Measurements from ENCODE around the gene TNK2.
"Not testable (repeated sequence)": the region's sequence is repeated elsewhere in the genome, so short reads cannot be mapped to it uniquely, and the experiment has no call there.

Gene TNK2

GRCh38 chr3:195850857-195851543 is 57.4 kb downstream of the TNK2 start:
- DNase-seq (ENCODE audit: low spot score) = peak; percentile 95

DNA sequence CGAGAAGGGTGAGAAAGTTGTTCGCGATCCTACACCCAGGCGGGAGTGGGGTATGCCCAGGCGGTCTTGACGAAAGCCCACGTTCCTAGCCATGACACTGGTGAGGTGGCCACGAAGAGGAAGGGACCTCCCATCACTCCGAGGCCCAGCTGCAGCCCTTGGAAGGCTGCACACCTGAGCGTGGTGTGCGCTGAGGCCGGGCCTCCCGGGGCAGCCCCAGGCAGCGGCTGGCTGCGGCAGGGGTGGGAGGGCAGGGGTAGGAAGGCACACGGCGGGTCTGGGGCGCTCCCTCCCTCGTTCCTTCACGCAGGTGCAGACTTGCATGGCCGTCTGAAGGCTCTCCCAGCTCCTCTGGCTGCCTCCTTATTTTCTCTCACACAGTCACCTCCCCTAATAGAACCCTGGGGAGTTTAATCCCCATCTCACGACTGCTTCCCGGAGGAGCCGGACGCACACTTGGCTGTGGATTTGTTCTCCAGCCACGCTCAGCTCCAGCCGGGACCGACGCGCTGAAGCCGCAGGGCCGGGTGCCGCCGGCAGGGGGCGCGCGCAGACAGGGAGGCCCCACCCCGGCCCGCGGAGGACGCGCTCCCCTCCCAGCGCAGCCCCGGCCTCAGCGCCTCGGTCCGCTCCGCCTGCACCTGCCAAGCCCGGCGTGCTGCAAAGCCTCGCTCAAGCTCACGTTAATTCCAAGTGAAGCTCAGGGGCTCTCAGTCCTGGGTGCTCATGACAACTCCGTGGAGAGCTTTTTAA is 58.9 kb downstream of the TNK2 start:
- DNase-seq (ENCODE audit: low spot score) = no peak

DNA sequence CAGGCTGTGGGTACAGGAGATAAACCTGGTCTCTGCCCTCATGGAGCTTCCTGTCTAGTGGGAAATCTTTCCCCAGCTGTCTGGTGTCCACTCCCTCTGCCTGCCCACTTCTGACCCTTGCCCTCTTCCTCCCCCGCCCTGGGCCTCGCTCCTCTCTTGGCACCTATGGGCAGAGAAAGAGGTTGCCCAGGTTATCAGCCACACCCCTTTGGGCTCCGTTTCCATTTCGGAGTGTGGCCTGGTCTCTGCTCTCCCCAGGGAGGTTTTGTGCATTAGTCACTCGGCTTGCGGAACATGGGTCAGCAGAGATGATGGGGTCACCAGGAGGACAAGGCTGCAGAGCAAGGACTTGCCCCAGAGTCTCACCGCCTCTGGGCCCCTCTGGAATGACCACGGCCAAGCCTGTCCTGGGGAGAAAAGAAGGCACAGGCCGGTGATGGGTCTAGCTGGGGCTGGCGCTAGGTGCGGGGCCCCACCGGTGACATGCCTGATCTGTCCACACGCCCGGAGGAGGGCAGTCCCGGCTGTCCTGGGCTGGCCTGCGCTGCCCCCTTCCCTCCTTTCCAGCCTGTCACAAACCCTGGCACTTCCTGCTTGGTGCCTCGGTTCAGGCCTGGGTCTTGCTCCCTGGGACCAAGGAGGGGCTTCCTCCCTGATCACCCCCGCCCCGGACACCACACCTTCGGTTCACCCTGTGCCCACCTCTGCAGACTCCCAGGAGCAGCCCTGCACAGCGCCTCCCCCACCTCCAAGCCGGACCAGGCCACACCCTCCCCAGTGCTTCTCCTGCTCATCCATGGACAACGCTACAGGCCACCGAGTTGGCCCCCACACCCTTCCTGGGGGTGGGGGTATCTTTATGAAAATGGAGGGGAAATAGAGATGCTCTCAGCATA is 61.0 kb downstream of the TNK2 start:
- no peak for DNase-seq (ENCODE audit: low spot score)

- no peak for DNase-seq (ENCODE audit: low spot score)
Measured at GRCh38 chr3:195845483-195845882, 62.9 kb downstream of the TNK2 start.

DNA sequence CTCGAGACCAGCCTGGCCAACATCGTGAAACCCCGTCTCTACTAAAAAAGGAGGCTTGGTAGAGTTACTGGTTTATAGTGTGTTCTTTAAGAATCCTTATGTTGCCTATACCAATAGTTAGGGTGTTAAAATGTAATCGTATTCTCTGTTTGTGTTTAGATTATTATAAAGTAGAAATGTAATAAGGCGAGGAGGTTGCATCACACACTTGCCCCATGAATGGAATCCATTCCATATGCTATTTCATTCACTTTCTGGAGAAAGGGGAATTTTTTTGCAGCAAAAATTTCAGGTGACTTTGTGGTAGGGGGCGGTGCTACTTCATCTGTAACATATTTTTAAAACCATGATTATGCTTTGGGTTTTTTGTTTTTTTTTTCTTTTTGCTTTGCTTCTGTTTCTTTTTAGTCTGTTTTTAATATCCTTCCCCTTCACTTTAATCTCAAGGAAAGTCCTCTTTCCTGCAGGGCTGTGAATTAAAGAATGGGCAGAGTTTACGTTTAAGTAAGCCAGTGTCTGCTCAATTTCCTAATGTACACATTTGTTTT is 63.6 kb downstream of the TNK2 start:
- no peak for DNase-seq (ENCODE audit: low spot score)

GRCh38 chr3:195839260-195840010 is 68.9 kb downstream of the TNK2 start:
- no peak for DNase-seq (ENCODE audit: low spot score)

DNA sequence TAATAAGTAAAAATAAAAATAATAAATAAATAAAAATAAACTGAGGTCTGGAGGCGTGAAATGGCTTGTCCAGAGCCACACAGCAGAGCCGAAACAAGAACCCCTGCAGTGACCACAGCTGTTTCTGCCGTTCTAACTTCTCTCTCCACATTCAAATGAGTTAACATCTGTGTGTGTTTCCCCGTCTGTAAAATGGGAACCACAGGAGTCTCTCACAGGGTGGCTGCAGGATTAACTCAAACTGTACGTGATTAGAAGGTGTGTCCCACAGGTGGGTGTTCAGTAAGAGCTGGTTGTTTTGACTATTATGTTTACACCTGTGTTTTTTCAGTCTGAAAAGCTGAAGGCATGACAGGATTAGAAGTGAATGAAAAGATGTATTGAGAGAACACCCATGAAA is 69.6 kb downstream of the TNK2 start:
- no peak for DNase-seq (ENCODE audit: low spot score)

- no peak for DNase-seq (ENCODE audit: low spot score)
Measured at GRCh38 chr3:195836476-195837135, 71.7 kb downstream of the TNK2 start.

DNA sequence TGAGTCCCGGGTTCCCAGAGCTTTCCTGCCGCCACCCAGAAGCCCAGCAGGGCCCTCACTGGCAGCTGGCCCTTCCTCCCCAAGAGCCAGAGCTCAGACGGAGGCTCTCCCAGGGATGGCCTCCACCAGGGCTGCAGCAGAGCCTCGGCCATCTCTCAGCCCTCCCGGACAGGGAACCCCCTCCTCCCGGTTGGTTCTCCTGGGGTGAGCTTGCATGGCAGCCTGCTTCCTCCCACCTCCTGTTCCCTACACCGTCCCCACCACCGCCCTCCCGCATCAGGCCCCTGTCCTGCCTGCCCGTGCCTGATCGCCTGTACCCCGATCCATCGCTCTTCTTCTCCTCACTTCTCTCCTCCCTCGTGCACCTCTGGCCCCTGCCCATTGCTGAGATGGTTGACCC is 72.6 kb downstream of the TNK2 start:
- no peak for DNase-seq (ENCODE audit: low spot score)

DNA sequence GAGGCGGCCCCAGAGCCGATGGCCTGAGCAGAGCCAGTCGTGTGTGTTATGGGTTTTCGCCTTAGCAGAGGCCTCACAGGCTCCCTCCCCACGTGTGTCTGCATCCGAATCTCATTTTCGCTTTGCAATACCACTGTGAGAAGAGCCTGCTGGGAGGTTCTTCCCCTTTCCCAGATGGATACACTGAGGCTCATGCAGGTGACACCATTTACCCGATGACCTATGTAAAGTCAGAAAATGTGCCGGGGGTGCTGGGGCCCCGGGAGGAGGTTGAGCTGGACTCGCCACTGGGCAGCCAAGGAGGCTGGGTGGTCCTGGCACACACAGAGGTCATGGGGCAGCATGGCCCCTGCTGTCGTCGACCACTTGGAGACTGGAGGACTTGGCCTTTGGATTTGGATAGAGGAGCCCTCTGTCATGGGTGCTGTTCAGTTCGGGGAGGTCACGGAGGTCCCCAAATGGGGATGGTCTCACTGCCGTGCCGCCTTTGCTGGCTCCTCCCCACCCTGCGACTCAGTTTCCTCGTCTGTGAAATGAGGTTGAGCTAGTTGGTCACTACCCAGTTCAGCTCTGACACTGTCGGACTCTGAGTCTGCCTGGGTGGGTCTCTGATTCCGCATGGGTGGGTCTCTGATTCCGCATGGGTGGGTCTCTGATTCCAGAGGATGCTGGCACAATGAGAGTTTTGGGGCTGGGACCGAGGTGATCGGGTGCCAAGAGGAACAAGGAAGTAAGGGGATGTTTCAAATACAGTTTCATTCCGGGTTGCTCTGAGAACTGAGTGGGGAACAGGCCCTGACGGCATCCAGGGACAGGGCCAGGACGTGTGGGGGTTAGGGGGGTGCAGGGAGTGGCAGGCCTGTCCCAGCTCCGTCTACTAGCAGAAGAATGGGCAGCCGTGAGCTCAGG is 73.4 kb downstream of the TNK2 start:
- DNase-seq (ENCODE audit: low spot score) = no peak

GRCh38 chr3:195829897-195830254 is 78.5 kb downstream of the TNK2 start:
- no peak for DNase-seq (ENCODE audit: low spot score)

- DNase-seq (ENCODE audit: low spot score) = no peak
Measured at GRCh38 chr3:195828762-195829161, 79.6 kb downstream of the TNK2 start.

DNA sequence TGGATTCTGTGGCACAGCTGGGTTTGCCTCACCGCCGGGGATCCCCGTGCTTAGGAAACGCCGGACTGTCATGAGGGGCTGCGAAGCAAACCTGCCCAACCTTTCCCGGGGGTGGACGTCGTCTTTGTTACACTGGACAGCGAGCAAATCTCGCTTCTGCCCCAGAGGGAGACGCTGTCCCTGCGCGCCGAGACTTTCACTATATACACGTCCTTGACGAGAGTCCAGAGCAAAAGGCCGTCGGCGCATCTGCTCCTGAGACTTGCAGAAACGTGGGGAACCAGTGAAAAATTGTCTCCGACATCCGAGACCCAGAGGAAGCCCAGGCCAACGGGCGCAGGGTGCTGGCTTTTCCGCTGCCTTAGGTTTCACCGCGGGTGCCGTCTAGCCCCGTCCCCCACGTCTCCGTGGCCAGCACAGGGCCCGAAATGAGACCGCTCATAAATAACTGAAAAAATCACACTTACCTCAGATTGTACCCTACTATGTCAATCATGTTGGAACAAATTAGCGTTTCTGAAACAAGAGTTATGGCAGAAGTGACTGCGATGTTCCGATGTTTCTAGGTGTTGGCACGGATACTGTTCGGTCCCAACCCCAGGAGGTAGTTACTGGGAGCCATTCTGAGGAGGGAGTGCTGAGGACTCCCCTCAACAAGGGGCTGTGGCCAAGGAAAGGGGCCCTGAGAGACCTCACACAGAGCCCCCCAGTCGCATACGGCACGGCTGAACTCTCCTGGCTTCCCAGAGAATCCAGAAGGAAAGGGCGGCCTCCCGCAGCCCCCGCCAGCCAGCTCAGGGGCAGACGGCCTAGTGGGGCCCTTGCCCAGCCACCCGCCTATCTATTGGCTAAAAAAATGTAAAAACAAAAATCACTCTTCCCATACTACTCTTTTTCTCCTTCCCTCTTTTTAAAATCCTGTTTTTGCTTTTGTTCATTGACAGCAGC is 82.2 kb downstream of the TNK2 start:
- DNase-seq (ENCODE audit: low spot score) = no peak

DNA sequence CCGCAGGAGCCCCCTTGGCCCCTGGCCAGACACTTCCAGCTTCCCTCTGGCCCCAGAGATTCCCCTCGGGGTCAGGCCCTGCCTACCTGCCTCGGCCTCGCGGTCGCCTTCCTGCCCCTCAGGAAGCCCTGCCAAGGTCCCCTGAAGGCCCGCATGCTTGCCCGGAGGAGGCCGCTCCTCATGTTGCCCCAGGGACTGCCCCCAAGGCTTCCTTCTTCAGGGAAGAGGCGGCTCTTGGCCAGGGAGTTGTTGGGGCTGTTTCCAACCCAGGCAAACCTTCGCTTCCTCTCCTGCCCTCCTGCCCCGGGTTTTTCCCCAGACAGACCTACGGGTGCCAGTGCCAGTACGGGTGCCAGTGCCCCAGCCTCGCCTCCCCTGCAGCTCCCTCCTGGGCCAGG is 83.2 kb downstream of the TNK2 start:
- no peak for DNase-seq (ENCODE audit: low spot score)

DNA sequence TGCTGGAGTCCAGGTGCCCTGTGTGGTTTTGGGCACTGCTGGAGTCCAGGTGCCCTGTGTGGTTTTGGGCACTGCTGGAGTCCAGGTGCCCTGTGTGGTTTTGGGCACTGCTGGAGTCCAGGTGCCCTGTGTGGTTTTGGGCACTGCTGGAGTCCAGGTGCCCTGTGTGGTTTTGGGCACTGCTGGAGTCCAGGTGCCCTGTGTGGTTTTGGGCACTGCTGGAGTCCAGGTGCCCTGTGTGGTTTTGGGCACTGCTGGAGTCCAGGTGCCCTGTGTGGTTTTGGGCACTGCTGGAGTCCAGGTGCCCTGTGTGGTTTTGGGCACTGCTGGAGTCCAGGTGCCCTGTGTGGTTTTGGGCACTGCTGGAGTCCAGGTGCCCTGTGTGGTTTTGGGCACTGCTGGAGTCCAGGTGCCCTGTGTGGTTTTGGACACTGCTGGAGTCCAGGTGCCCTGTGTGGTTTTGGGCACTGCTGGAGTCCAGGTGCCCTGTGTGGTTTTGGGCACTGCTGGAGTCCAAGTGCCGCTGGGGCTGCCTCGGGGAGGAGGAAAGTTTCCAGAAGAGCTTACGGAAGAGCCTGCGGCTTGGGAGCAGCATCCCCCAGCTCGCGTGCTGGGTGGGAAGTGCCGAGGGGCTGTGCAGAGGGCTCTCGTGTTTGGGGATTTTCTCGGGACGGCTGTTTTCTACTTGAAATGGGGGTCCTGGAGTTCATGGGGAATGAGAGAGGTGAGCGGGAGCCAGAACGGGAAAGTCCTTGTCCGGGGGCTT is 83.7 kb downstream of the TNK2 start:
- DNase-seq (ENCODE audit: low spot score) = not testable (repeated sequence)

DNA sequence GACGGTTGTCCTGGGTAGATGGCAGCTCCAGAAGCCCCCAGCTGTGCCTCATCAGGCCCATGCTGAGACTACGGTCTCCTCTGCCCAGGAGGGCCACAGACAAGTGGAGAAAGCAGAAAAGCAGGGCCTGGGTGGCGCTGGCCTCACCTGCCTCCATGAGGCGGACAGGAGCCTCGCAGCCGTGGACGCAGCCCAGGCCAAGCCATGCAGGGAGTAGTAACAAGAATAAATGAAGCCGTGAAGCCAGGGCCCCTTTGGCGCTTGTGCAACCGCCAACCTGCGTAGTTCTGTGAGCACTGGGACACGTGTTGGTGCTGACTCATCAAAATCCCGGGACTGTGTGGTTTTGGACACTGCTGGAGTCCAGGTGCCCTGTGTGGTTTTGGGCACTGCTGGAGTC is 84.4 kb downstream of the TNK2 start:
- peak; percentile 17 for DNase-seq (ENCODE audit: low spot score)

- peak; percentile 16 for DNase-seq (ENCODE audit: low spot score)
Measured at GRCh38 chr3:195823280-195823679, 85.1 kb downstream of the TNK2 start.

DNA sequence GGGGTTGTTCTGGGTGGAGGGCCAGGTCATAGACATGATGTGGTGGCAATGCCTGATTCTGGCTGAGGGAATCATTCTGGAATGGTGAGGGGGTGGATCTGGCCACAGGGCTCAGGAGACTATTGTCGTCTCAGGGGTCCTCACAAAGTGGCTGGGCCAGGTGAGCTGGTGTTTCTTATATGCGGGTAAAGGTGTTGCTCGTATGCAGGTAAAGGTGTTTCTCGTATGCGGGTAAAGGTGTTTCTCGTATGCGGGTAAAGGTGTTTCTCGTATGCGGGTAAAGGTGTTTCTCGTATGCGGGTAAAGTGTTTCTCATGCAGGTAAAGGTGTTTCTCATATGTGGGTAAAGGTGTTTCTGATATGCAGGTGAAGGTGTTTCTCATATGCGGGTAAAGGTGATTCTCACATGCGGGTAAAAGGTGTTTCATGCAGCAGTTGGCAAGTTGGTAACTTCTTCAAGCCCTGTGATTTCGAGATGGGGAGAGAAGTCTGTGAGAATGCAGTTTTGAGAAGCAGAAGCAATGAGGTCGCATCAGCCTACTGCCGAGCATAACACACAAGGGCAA is 86.1 kb downstream of the TNK2 start:
- no peak for DNase-seq (ENCODE audit: low spot score)

Measured in COLO829 (cell line).